Parathyroid adenoma (tissue), 2 donors: ENCODE data around the gene VIPR2.

ENCODE experiments used
- H2AFZ ChIP-seq: fragments of 300-600 bp; sonication (generic); one replicate; pipeline ENCODE4 v1.7.0; 2017; ENCODE audit warnings: antibody characterized with exemption, mild to moderate bottlenecking
- H3K27ac ChIP-seq: fragments of 300-600 bp; sonication (generic); one replicate; pipeline ENCODE4 v1.7.0; 2017
- H3K27me3 ChIP-seq: fragments of 300-600 bp; sonication (generic); one replicate; pipeline ENCODE4 v1.7.0; 2017; ENCODE audit warnings: low read length; ENCODE audit not compliant: control insufficient read depth, insufficient read depth
- H3K36me3 ChIP-seq: fragments of 300-600 bp; sonication (generic); one replicate; pipeline ENCODE4 v1.7.0; 2017; ENCODE audit warnings: low read length; ENCODE audit not compliant: control insufficient read depth, insufficient read depth
- H3K4me1 ChIP-seq: fragments of 300-600 bp; sonication (generic); one replicate; pipeline ENCODE4 v1.7.0; 2017; ENCODE audit warnings: control low read depth
- H3K4me2 ChIP-seq: fragments of 300-600 bp; sonication (generic); one replicate; pipeline ENCODE4 v1.7.0; 2017; ENCODE audit warnings: low read length
- H3K4me3 ChIP-seq: fragments of 300-600 bp; sonication (generic); one replicate; pipeline ENCODE4 v1.7.0; 2017; ENCODE audit warnings: low read depth, low read length
- H3K79me2 ChIP-seq: fragments of 300-600 bp; sonication (generic); one replicate; pipeline ENCODE4 v1.7.0; 2017; ENCODE audit warnings: control low read depth
- H3K9ac ChIP-seq: fragments of 300-600 bp; sonication (generic); one replicate; pipeline ENCODE4 v1.7.0; 2017; ENCODE audit warnings: mild to moderate bottlenecking
- H3K9me3 ChIP-seq: fragments of 300-600 bp; sonication (generic); one replicate; pipeline ENCODE4 v1.7.0; 2017; ENCODE audit warnings: low read length; ENCODE audit not compliant: control insufficient read depth
- TF ChIP-seq, protein P1 (sequence below): fragments of 300-600 bp; sonication (generic); IDR thresholded peaks from one replicate; pipeline ENCODE4 v1.7.0; 2017; ENCODE audit warnings: antibody characterized with exemption, mild to moderate bottlenecking
- donor health status: primary hyperparathyroidism.

The VIPR2 gene

DNA sequence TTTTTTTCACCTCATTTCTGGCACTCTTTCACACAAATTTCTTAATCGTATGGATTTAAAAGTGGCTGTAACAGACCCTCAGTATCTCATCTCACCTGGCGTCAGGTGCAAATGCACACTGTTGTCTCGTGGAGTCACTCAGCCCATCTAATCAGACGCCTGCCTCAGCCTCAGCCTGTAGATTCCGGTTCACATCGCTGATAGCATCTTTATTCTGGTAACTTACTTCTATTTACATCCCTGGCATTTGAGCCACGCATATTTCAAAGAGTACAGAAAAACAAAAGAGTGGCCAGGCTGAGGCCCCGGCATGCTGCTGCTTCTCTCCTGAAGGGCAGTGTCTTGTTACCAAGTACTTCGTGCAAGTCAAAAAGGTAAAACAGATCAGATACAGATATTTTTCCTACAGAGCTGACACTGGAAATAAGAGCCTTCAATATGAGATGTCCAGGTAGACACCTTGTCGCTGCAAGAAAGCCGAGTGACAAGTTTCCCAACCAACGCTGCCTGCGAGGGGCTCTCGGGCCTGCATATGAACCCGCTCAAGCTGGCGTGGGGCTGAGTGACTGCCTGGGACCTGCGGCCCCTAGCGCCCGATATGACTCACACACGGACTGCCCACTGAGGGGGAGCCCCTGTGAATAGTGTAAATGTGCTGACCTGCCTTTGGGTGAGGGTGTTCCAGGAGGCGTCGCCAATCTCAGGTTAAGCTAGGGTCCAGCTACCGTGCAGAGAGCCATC, 4.3 kb downstream of the VIPR2 start:
- TF ChIP-seq, protein P1, sequence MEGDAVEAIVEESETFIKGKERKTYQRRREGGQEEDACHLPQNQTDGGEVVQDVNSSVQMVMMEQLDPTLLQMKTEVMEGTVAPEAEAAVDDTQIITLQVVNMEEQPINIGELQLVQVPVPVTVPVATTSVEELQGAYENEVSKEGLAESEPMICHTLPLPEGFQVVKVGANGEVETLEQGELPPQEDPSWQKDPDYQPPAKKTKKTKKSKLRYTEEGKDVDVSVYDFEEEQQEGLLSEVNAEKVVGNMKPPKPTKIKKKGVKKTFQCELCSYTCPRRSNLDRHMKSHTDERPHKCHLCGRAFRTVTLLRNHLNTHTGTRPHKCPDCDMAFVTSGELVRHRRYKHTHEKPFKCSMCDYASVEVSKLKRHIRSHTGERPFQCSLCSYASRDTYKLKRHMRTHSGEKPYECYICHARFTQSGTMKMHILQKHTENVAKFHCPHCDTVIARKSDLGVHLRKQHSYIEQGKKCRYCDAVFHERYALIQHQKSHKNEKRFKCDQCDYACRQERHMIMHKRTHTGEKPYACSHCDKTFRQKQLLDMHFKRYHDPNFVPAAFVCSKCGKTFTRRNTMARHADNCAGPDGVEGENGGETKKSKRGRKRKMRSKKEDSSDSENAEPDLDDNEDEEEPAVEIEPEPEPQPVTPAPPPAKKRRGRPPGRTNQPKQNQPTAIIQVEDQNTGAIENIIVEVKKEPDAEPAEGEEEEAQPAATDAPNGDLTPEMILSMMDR = no peak

DNA sequence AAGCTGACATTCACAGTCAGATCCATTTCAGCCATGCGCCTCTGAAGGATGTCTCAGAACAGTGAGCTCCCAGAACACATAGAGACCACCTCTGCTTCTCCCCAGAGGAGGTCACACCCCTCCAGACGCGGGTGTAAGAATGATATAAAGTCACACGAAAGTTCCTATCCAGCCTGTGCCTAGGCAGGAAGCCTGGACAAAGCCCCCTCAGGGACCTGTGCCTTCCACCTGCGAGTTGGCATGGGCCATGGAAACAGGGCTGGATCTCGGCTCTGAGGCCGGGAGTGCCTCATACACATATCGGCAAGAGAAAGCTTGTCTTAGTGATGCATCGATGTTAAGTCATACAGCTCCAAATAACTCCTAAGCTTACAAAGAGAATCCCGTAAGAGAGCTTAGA, 5.0 kb downstream of the VIPR2 start:
- Histone ChIP-seq H3K27ac (no peak overlapping the region), H3K4me1 (peaks cover 3% of the 10 kb centered on the region), H3K4me3 (no peak overlapping the region), H3K79me2 (no peaks in the 10 kb centered on the region), H3K9me3 (no peaks in the 10 kb centered on the region), H3K27me3 (peaks cover 3% of the 10 kb centered on the region), H3K4me2 (no peak overlapping the region), H3K9ac (no peak overlapping the region), H3K36me3 (no peaks in the 10 kb centered on the region), H2AFZ (no peak overlapping the region)
- TF ChIP-seq, protein P1 = no peak

More for the DNA sequence above, 4.3 kb downstream of the VIPR2 start:
- no peak overlapping the region for H3K27ac ChIP-seq
- no peak overlapping the region for H3K4me3 ChIP-seq
- H3K9ac ChIP-seq = no peak overlapping the region
- H3K4me2 ChIP-seq = no peak overlapping the region
- peaks cover 3% of the 10 kb centered on the region for H3K4me1 ChIP-seq
- H3K9me3 ChIP-seq = no peaks in the 10 kb centered on the region
- H3K27me3 ChIP-seq = peaks cover 3% of the 10 kb centered on the region
- peak overlapping the region; percentile 23 for H2AFZ ChIP-seq
- H3K79me2 ChIP-seq = no peaks in the 10 kb centered on the region
- no peaks in the 10 kb centered on the region for H3K36me3 ChIP-seq

DNA sequence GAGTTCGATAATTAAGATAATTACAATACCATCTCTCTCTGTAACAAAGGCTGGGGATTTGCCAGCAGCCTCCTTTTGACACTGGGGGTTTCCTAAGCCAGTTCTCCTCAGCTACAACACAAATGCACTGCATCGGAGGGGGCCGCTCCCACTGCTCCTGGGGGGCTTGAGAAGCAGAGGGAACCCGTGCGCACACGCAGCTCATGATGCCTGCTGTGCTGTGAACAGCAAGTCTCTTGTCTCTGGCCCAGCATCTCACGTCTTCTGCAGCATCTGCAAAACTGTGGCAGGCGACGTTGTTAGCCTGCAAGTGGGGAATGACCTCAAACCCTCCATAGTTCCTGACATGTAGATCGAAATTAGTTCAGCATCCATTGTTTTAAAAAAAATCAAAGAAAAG, 5.5 kb downstream of the VIPR2 start:
- Histone ChIP-seq H3K27ac (no peak overlapping the region), H3K79me2 (no peaks in the 10 kb centered on the region), H2AFZ (no peak overlapping the region), H3K27me3 (peaks cover 3% of the 10 kb centered on the region), H3K36me3 (no peaks in the 10 kb centered on the region), H3K4me3 (no peak overlapping the region), H3K4me2 (no peak overlapping the region), H3K9ac (no peak overlapping the region), H3K4me1 (peaks cover 3% of the 10 kb centered on the region), H3K9me3 (no peaks in the 10 kb centered on the region)
- TF ChIP-seq, protein P1 = no peak

DNA sequence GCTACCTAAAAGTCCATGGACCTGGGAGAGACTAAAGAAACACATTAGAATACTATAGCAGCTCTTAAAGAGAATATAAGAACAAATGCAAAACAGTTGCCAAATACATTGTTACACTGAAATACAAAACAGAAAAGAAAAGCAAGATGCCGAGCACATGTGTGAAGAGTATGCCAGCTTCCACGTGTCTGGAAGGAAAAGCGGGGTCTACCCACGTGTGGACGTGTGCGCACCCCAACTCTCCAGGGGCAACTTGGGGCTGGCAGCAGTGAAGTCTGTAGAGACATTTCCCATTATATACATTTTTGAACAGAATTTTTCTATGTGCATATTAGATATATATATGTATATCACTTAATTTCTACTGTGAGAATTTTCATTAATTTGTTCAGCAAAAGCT, 6.2 kb downstream of the VIPR2 start:
- no peaks in the 10 kb centered on the region for H3K36me3 ChIP-seq
- TF ChIP-seq, protein P1 = no peak
- H3K4me2 ChIP-seq = no peak overlapping the region
- H3K4me1 ChIP-seq = peaks cover 3% of the 10 kb centered on the region
- H3K9ac ChIP-seq = no peak overlapping the region
- no peaks in the 10 kb centered on the region for H3K79me2 ChIP-seq
- no peak overlapping the region for H3K27ac ChIP-seq
- H3K4me3 ChIP-seq = no peak overlapping the region
- no peaks in the 10 kb centered on the region for H3K27me3 ChIP-seq
- no peaks in the 10 kb centered on the region for H3K9me3 ChIP-seq
- no peak overlapping the region for H2AFZ ChIP-seq

DNA sequence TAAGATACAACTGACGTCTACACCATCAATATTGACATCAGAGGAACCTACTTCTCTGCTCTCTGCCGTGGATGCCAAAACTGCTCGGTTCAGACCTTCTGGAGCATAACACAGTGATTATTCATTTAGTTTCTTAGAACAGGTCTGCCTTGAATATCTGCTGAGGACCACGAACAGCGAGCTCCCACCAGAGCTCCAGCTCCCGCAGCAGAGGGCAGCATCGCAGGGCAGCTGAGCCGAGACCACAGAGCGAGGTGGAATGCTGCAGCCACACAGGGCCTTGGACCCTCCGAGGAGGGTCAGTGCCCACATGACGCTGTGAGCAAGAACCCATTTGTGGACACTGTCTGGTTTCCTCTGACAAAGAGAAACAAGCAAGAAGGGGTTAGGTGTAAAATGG, 6.8 kb downstream of the VIPR2 start:
- no peaks in the 10 kb centered on the region for H3K36me3 ChIP-seq
- TF ChIP-seq, protein P1 = no peak
- H3K9ac ChIP-seq = no peak overlapping the region
- no peak overlapping the region for H2AFZ ChIP-seq
- peaks cover 3% of the 10 kb centered on the region for H3K4me1 ChIP-seq
- no peak overlapping the region for H3K27ac ChIP-seq
- no peaks in the 10 kb centered on the region for H3K9me3 ChIP-seq
- no peak overlapping the region for H3K4me3 ChIP-seq
- H3K4me2 ChIP-seq = no peak overlapping the region
- no peaks in the 10 kb centered on the region for H3K27me3 ChIP-seq
- H3K79me2 ChIP-seq = no peaks in the 10 kb centered on the region
